NOMO-1 treated with dmso at 0.1 percent for 144 hours (cell line): Measurements from ENCODE around the gene GPR78.

Experiments used
- DNase-seq: peaks from one replicate; lab custom pipeline; 2025; ENCODE audit not compliant: unreplicated experiment; lab: John Stamatoyannopoulos, UW

Gene GPR78

DNA sequence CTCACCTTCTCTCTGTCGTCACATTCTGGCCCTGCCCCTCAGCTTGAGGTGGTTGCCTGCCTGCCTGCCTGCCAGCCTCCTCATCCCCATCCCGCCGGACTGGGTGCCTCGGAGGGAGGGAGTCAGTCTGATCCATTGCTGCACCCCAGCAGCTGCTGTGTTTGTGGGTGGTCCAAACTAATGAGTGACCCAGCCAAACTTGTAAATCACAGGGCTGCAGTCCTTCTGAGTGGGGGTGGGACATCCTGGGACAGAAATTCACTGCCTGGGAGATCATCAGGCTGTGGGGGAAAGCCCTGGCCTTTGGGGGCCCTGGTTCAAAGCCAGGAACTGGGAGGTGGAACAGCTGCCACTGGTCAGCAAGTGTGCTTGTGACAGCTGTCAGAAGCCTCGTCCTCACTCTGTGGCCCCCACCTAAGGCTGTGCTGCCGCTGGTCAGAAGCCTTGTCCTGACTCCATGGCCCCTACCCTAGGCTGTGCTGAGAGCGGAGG is 5.6 kb downstream of the GPR78 start:
- DNase-seq = no peak

DNA sequence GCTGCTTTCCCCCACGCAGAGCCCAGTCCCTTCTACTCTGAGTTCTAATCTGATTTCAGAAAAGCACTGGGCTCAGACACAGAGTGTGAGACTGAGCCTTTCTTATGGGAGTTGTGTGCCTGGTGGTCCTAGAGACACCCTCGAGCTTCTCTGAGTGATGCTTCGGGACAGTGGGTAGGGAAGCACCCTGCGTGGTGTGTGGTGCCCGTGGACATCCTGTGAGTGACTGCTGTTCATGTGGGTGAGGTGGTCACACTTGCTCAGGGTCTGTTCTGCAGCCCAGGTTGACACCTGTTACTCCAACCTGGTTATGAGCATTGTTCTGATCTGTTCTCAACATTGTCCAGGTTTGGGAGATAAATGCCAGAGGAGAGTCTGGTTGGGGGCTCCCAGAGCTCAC is 6.1 kb downstream of the GPR78 start:
- DNase-seq = no peak

DNA sequence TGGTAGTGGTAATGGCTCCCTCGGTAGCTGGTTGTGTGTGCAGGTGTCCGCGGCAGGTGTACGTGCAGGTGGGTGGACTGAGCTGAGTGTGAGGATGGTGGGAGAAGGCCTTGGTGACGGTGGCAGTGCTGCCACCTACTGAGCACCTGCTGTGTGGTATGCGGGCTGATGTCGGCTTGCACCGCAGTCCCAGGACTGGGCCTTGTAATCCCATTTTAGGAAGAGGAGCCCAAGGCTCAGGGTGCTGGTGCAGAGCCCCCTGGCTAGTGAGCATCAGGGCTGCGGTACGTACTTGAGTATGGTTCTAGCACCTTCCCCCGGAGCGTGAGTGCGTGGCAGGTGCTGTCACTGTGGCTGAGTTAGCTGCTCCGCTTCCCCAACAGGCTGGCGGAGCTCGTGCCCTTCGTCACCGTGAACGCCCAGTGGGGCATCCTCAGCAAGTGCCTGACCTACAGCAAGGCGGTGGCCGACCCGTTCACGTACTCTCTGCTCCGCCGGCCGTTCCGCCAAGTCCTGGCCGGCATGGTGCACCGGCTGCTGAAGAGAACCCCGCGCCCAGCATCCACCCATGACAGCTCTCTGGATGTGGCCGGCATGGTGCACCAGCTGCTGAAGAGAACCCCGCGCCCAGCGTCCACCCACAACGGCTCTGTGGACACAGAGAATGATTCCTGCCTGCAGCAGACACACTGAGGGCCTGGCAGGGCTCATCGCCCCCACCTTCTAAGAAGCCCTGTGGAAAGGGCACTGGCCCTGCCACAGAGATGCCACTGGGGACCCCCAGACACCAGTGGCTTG is 6.7 kb downstream of the GPR78 start:
- DNase-seq = no peak

DNA sequence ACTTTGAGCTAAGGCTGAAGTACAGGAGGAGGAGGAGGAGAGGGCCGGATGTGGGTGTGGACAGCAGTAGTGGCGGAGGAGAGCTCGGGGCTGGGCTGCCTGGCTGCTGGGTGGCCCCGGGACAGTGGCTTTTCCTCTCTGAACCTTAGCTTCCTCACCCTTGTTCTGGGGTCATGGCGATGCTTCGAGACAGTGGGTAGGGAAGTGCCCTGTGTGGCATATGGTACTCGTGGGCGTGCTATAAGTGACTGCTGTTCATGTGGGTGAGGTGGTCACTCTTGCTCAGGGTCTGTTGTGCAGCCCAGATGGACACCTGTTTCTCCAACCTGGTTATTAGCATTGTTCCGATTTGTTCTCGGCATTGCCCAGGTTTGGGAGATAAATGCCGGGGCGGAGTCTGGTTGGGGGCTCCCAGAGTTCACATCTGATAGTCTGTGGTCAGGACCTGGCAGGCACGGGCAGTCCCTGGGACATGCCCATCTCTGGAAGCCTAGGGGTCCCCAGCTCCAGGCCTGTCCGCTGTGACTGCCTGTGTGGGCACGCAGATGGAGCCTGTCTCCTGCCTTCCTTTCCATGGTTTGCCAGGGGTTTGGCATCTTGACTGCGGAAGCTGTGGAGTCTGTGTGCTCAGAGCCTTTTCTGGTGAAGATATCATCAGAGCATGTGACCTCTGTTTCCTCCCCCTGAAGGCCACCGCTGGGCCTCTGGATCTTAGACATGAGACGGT is 7.4 kb downstream of the GPR78 start:
- DNase-seq = no peak

DNA sequence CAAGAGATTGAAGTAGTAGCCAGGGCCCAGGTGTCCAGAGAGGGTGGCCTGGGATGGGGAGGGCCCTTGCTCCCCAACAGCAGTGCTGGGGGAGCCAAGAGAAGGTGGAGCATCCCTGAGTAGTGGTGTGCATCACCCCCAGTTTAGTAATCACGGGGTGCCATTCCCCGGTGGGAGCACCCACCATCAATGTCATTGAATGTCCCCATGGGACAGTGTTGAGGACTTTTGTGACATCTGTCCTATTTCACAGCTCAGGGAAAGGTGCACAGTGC is 7.9 kb downstream of the GPR78 start:
- DNase-seq = no peak

DNA sequence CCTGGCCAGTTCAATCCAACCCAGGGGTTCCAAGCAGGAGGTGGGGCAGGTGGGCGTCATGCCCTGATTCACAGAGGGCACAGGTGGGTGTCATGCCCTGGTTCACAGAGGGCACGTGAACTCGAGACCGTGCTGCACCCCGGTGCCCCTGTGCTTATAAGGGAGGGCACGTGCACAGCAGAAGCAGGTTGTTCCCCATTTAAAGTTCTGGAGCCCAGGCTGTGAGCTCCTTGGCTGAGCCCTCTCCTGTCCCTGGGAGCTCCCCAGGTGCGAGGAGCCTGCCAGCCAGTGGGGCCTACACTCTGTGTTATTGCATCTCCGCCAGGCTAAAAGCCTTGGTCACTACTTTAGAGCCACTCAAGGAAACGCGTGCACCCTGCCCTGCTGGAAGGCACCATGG is 9.1 kb downstream of the GPR78 start:
- no peak for DNase-seq

DNA sequence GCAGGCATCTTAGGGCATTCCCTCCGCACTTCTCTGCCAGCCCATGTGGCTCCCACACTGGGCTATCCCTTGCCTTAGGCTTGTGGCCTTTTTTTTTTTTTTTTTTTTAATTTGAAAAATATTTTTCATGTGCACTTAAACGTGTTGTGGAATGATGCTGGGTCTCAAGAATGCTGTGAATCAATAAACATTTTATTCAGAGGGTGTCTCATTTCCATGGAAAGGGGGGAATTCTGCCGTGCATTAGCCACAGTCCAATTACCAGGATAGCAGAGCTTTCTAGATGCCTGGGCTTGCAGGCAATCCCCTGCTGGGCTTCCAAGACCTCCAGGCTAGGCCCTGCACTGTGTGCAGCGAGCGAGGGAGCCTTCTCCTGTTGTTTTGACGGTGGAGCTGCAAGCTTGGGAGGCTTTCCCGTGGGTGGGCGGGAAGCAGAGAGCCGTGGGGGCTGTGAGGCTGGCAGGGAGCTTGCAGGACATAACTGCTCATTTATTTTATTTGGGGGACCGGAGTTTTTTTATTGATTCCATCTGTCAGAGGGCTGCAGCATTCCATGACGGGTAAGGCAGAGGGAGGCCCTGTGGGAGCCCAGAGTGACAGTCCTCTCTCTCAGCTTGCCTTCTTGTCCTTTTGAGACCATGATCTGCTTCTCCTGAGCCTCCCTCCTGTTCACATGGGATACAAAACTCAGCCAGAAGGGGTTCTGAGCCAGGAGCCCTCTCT is 9.8 kb downstream of the GPR78 start:
- no peak for DNase-seq

DNA sequence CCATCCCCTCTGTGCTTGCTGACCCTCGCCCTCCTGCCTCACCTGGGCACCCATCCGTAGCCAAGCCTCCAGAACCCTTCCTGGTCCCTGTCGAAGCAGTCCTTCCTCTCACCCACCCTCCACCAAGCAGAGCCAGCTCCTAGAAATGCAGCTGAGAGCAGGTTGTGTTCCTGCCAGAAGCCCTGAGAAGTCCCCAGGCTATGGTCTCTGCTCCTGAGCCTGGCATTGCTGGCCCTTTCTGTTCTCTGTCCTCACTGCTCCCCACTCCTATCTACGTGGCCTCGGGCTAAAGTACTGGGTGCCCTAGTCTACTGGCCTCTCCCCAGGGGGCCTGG is 10.3 kb downstream of the GPR78 start:
- DNase-seq = no peak

DNA sequence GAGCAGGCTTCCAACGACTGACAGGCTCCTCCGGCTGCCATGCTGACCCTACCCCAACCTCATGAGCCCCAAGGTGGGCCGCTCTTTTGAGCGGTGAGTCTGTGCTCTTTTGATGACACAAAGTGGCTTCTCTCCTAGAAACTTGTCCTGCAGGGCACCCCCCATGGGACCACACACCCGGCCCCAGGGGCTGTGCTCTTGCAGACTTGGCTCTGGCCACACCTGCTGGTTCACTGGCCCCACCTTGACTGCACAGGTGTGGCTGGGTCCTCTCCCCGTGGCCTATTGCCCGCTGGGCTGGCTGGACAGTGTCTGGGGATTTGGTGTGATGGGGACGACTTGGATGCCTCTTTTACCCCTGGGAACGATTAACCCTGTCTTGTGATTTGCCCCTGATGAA is 10.9 kb downstream of the GPR78 start:
- no peak for DNase-seq

DNA sequence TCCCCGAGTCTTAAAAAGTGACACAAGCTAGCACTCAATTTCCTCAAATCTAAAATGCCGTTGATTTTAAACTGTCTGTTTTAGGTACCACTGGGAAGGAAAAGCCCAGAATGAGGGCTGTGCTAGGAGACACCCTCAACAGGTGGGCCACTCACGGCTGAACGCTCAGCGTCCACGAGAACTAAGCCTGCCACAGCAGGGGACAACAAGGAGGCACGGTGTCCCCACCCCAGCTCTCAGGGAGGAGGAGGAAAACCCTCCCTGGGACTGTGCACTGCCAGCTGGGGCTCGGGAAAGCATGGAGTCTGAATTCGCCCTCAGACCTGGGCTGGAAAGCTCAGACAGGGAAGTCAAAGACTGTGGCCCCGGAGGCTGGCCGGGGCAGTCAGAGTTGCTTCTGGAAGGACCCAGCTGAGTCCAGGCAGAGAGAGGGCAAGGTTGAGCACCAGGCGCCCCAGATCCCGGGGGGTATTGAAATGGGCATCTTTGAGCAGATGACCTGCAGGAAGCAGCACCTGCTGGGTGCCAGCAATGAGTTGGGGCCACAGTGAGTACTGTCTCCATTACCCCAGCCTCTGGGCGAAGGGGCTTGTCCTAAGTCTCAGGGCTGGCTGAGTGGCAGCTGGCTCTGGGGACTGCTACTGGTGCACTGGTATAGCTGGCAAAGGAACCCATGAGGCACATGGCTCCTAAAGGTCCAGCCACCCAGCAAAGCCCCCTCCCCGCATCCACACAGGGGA is 11.6 kb downstream of the GPR78 start:
- no peak for DNase-seq

DNA sequence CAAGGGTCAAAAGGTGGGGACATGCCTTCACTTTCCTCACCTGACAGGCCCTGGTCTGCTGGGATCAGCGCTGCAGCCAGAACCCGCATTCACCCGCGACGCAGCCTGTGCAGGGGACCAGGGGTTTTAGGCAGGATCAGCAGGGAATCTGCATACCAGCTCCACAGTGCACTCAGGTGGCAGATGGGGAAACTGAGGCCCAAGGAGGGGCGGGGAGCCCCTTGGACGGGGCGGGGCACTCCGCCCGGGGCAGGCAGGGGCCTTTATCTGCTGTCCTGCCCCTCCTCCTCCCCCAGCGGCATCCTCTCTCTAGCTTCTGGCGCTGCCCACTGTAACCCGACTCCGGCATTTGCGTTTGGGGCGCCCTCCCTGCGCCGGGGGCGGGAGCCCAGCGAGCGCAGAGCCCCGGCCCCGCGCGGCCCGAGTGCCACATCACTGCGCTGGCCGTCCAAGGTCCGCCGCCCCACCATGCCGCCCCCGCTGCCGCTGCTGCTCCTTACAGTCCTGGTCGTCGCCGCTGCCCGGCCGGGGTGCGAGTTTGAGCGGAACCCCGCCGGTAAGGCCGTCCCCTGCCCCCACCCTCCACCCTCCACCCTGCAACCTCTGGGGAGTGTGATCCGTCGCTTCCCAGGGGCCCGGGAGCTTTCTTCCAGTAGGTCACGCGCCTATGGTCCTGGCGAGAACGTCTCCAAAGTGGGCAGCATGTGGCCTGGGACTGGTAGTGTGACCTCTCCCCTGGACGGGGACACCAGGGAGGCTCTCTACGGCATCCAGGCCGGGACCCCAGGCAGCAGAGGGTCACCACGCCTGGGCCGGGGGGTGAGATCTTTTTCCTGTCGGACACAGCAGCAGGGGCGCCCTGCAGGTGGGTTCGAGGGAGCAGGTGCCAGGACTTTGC is 12.4 kb downstream of the GPR78 start, which contains the start of gene CPZ:
CPZ (plus strand) TSS at position 400 of the 898 bp plus-strand sequence; CDS start at position 469, 69 bp downstream.
- DNase-seq = no peak

DNA sequence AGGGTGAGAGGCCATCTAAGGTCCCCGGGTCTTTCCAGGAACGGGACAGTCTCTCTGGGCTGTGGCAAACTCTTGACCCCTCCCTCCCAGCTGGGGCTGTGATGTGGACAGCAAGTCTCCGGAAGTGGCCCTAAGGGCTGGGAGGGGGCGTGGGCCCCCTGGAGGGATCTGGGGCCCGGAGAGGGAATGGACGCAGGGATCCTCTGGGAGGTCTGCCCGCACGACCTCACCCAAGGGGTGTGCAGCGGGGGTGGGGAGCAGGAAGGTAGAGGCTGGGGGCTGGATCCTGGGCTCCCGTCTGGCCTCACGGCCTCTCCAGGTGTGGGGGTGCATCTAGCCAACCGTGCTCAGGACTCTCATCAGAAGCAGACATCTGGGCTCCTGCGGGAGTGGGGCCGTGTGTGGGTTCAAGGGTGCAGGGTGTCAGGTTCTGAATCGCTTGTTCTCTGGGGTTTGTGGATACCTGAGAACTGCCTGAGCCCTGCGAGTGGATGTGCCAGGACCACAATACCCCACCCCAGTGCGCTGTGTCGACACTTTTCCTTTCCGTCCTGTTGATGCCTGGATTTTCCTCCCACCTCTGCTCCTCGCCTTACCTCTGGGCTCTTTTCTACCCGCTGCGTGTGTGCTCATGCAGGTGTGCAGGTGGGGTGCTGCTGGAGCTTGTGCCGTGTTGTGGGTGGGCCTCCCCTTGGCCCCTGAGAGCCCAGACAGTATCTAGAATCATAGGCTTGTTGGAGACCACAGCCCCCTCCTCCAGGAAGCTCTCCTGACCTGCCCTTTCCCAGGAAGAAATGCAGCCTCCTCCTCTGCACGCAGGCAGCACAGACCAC is 13.3 kb downstream of the GPR78 start:
- no peak for DNase-seq

DNA sequence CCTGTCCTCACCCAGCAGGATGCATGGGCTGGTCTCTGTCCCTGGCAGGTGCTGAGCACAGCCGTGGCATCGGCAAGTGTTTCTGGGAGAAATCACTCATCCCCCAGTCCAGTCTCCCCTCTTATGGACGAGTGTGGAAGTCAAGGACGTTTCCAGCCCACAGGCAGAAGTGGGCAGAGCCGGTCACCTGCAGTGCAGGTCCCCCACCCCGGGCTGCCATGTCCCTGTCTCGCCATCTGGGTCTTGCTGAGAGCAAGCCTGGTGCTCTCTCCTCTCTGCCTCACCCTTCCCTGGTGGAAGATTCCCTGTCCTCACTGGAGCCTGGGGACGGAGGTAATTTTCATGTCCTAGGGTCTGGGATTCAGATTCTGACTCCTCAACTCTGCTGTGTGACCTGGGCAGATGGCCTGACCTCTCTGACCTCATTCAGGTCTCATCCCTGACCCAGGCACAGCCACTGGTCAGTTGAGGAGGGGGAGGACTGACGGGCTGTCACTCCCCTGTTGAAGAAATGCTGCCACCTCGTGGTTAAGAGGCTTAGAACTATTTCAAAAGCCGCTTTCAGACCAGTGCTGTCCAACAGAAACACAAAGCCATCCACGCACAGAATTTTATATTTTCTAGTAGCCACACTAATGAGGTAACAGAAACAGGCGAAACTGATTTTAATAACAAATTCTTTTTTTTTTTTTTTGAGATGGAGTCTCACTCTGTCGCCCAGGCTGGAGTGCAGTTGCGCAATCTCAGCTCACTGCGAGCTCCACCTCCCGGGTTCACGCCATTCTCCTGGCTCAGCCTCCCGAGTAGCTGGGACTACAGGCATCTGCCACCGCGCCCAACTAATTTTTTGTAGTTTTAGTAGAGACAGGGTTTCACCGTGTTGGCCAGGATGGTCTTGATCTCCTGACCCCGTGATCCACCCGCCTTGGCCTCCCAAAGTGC is 14.2 kb downstream of the GPR78 start:
- no peak for DNase-seq

DNA sequence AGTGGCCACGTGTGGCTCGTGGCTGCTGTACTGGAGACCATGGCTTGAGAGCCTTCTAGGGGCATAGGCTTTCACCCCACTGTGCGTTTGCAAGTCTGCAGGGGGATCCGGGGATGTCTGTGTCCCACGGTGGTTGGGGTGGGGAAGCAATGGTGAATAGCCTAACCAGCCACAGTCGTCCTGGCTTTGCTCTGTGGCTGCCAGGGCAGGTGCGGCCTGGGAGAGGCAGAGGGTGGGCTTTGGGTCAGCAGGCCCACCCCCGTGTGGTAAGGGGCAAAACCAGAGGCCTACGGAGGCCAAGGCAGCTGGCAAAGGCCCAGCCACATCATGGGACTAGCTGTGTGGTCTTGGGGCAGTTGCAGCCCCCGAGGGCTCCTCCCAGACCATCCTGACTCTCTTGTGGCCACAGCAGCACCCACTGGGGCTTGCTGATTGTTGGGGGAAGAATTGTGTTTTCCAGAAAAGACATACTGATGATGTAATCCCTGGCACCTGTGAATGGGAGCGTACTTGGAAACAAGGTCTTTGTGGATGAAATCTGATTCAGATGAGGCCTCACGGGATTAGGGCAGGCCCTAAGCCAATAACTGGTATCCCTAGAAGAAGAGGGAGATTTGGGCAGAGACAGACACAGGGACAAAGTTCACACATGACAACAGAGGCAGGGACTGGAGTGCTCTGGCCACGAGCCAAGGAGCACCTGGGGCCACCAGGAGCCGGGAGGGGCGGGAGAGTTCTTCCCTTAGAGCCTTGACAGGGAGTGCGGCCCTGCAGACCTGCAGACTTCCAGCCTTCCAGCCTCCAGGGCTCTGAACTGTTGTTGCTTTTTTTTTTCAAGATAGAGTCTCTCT is 15.3 kb downstream of the GPR78 start:
- DNase-seq = no peak

DNA sequence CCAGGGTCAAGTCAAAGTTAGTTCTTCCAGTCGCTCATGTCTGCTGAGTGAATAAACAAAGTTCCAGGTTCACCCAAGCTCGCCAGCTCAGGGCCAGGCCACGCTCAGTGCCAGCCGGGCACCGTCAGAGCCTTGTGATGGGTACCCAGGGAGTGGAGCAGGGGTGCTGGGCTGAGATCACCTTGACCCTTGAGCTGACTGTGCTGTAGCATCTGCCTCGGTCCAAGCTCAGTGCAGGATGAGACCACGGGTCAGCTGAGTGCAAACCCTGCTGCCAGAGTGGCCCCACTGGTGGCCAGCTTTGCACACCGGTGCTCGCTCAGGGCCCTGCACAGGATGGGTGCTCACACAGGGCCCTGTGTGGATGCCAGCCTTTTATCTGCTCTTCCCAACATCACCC is 16.7 kb downstream of the GPR78 start:
- DNase-seq = no peak

DNA sequence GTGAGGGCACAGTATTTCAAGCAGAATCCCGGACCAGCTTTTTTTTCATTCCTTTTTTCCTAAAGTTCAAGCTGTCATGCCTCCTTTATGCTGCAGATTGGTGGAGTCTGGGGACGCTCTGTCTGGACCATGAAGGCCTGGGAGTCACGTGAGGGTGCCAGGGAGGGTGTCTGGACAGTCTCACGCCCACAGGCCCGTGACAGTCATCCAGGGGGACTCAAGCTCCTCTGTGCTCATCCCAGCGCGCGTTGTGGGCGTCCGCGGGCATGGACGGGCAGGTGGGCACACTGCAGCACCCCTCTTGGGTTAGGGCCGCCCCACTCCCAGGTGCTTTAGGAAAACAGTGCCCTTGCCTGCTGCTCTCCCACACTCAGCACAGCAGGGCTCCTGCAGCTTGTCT is 17.1 kb downstream of the GPR78 start:
- DNase-seq = no peak

DNA sequence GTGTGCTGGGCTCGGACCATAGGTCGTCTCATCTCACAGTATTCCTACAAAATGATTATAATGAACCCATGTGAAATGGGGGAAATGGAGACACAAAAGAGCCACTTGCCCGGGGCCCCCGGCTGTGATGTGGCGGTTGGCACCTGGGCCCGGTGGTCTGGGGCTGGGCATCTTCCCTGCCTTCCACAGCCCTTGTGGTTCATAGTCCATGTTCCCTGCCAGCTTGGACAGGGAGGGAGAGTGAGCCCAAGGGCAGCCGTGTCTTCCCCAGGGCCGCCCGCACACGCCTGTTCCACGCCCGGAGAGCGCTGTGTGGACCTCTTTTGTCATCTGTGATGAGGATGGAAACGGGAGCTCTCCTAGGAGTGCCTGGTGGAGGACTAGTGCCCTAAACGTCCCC is 17.6 kb downstream of the GPR78 start:
- no peak for DNase-seq
